CD4-positive, alpha-beta T cell treated with Interleukin-15 for 4 hours (primary cell): ENCODE results near the gene ZNF462.

Experiments used
- DNase-seq: peaks from one replicate; pipeline ENCODE4 v3.0.0-alpha.2; 2020; ENCODE audit warnings: low spot score

The ZNF462 gene

DNA sequence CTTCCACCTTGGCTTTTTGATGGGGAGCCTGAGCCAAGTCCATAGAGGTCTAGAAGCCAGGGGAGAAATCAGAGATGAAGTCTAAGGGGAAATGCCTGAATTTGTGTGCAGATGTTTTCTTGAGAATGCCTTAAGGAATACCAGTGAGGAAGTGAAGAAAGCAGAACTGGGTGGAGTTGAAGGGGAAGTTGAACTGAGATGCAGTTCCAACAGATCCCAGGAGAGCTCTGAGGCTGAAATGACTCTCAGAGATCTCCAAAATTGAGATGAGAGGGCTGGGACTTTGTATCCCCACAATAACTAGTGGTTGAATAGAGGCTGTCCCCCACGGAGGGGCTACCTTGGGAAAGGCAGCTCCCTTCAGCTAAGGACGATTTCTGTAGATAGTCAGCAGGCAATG, 197.1 kb downstream of the ZNF462 start:
- no peak for DNase-seq
